Measurements from ENCODE around the gene CATSPERE. TPM values are rescaled to one million over a fixed set of nuclear protein-coding genes. Genes with fewer than 3 reads are reported as not detected.

Gene CATSPERE
- total RNA-seq, 1 experiment from 2014 or later, result 0.14 TPM

DNA sequence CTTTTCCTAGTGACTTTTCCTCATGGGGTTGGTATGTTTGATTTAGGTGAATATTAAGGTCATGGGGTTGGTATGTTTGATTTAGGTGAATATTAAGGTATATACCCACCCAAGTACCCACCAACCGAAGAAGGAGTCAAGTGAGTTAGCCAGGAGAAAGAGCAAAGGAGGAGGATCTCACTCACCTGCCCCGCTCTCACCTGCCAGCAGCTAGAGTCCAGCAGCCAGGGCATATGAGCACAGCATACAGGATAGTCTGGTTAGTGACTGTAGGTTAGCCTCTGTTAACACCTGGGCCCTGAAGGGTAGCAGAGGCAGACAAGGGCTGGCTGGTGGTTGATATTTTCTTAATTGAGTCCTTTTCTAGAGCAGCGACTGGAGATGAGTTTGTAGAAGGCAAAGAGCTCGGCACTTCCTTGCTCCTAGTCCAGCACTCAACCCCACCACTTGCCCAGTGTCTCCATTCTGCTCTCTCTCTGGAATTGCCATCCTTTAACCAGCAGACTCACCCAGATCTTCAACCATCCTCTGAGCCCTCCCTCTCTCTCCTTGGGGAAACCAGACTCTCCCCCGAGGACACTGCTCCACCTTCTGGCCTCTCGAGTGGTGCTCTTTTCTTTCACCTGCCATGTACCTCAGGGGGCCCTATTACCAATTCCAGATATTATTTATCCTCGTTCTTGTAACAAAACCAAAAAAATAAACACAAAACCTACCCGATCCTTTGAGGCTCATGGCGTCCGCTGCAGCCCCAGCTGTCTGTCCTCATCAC, 175.6 kb downstream of the CATSPERE start:
- BruUV-seq (replicated peaks), result no TSS peak
- DNase-seq, result no peak
- no peaks in the 10 kb centered on the region for H3K36me3 Mint-ChIP-seq (ENCODE audit: insufficient read depth, unreplicated experiment)

DNA sequence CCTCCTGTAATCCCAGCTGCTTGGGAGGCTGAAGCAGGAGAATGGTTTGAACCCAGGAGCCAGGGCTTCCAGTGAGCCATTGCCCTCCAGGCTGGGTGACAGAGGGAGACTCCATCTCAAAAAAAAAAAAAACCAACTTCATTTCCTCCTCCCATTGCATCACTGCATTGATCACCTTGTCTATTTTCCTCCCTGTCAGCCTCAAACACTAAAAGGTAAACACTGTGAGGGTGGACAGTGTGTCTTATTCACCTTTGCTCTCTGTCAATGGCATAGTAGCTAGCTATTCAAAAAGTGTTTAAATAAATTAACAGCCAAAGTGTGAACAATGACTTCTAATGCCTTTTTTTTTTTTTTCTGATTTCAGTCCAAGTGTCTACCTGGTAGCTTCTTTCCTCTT, 178.5 kb downstream of the CATSPERE start:
- no peaks in the 10 kb centered on the region for H3K27me3 ChIP-seq (replicated peaks; ENCODE audit: control insufficient read depth, insufficient read depth, low read length)
- no TSS peak for BruUV-seq (replicated peaks)
- peaks cover 7% of the 10 kb centered on the region; the same call in 1 of the 2 replicates for H3K9me3 ChIP-seq
- peaks cover 14% of the 10 kb centered on the region for H3K9me3 Mint-ChIP-seq (ENCODE audit: unreplicated experiment)
- no peaks in the 10 kb centered on the region for H3K4me1 ChIP-seq
- ChIA-PET CTCF (interaction anchor here (0.6 kb wide), 1 partner anchor 152 kb away, joined by 3 read pairs; no protein-coding TSS in a partner anchor), POLR2A (no interaction called here)
- H3K27me3 Mint-ChIP-seq (ENCODE audit: insufficient read depth, unreplicated experiment), result no peaks in the 10 kb centered on the region
- no peak for DNase-seq
- H3K4me3 ChIP-seq (ENCODE audit: low read depth, low read length), result no peak overlapping the region
- H3K27ac Mint-ChIP-seq (ENCODE audit: unreplicated experiment), result no peak overlapping the region
- H3K36me3 Mint-ChIP-seq (ENCODE audit: insufficient read depth, unreplicated experiment), result no peaks in the 10 kb centered on the region
- H3K4me3 Mint-ChIP-seq (ENCODE audit: unreplicated experiment), result no peak overlapping the region
- H3K36me3 ChIP-seq (ENCODE audit: control insufficient read depth, insufficient read depth, low read length), result no peaks in the 10 kb centered on the region
- TF ChIP-seq, protein P1, sequence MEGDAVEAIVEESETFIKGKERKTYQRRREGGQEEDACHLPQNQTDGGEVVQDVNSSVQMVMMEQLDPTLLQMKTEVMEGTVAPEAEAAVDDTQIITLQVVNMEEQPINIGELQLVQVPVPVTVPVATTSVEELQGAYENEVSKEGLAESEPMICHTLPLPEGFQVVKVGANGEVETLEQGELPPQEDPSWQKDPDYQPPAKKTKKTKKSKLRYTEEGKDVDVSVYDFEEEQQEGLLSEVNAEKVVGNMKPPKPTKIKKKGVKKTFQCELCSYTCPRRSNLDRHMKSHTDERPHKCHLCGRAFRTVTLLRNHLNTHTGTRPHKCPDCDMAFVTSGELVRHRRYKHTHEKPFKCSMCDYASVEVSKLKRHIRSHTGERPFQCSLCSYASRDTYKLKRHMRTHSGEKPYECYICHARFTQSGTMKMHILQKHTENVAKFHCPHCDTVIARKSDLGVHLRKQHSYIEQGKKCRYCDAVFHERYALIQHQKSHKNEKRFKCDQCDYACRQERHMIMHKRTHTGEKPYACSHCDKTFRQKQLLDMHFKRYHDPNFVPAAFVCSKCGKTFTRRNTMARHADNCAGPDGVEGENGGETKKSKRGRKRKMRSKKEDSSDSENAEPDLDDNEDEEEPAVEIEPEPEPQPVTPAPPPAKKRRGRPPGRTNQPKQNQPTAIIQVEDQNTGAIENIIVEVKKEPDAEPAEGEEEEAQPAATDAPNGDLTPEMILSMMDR (IDR thresholded peaks at IDR 0.05; ENCODE audit: insufficient read depth in 1 of 2, low read depth in 1 of 2, low read length in 1 of 2, severe bottlenecking in 1 of 2, unreplicated experiment in 1 of 2), result no peak
- intact Hi-C loops (cut with micrococcal nuclease; ENCODE audit: unreplicated experiment), result no loop called here
- no peaks in the 10 kb centered on the region for H3K4me1 Mint-ChIP-seq (ENCODE audit: low read depth, unreplicated experiment)

More for the DNA sequence above, 175.6 kb downstream of the CATSPERE start:
- H3K4me3 ChIP-seq (ENCODE audit: low read depth, low read length), result no peak overlapping the region
- no peaks in the 10 kb centered on the region for H3K27me3 Mint-ChIP-seq (ENCODE audit: insufficient read depth, unreplicated experiment)
- no peaks in the 10 kb centered on the region for H3K4me1 Mint-ChIP-seq (ENCODE audit: low read depth, unreplicated experiment)
- peaks cover 3% of the 10 kb centered on the region for H3K9me3 ChIP-seq
- CTCF ChIA-PET, result no interaction called here
- H3K4me3 Mint-ChIP-seq (ENCODE audit: unreplicated experiment), result no peak overlapping the region
- intact Hi-C loops (cut with micrococcal nuclease; ENCODE audit: unreplicated experiment), result loop anchor here (2.0 kb wide), 1 partner anchor 34 kb away; no protein-coding TSS in a partner anchor
- H3K4me1 ChIP-seq, result no peaks in the 10 kb centered on the region
- POLR2A ChIA-PET, result no interaction called here
- H3K27me3 ChIP-seq (replicated peaks; ENCODE audit: control insufficient read depth, insufficient read depth, low read length), result no peaks in the 10 kb centered on the region
- no peak overlapping the region for H3K27ac Mint-ChIP-seq (ENCODE audit: unreplicated experiment)
- H3K36me3 ChIP-seq (ENCODE audit: control insufficient read depth, insufficient read depth, low read length), result no peaks in the 10 kb centered on the region
- TF ChIP-seq, protein P1 (IDR thresholded peaks at IDR 0.05; ENCODE audit: insufficient read depth in 1 of 2, low read depth in 1 of 2, low read length in 1 of 2, severe bottlenecking in 1 of 2, unreplicated experiment in 1 of 2), result peak in 1 of 2 experiments; percentile 34
- H3K9me3 Mint-ChIP-seq (ENCODE audit: unreplicated experiment), result no peaks in the 10 kb centered on the region

DNA sequence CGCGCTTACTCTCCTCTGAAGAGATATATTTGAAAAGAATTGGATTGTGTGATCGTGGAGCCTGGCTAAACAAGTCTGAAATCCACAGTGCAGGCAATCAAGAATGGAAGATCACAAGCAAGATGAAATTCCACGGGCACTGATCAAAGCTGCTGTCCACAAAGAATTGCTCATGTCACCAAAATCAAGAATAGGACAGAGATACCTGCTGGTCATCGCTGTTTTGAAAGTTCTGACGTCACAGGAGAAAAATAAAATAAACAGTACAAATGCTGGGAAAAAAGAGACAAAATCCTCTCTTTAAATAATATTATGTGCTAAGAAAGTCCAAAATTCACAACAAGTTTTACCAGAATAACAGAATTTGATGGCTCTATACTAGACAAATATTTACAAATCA, 179.8 kb downstream of the CATSPERE start:
- no peak for DNase-seq
- Mint-ChIP-seq H3K4me3 (ENCODE audit: unreplicated experiment) (no peak overlapping the region), H3K9me3 (ENCODE audit: unreplicated experiment) (peaks cover 14% of the 10 kb centered on the region), H3K27me3 (ENCODE audit: insufficient read depth, unreplicated experiment) (no peaks in the 10 kb centered on the region), H3K4me1 (ENCODE audit: low read depth, unreplicated experiment) (no peaks in the 10 kb centered on the region), H3K27ac (ENCODE audit: unreplicated experiment) (no peak overlapping the region), H3K36me3 (ENCODE audit: insufficient read depth, unreplicated experiment) (no peaks in the 10 kb centered on the region)
- intact Hi-C loops (cut with micrococcal nuclease; ENCODE audit: unreplicated experiment), result no loop called here
- TF ChIP-seq, protein P1 (IDR thresholded peaks at IDR 0.05; ENCODE audit: insufficient read depth in 1 of 2, low read depth in 1 of 2, low read length in 1 of 2, severe bottlenecking in 1 of 2, unreplicated experiment in 1 of 2), result no peak
- Histone ChIP-seq H3K4me1 (no peaks in the 10 kb centered on the region), H3K36me3 (ENCODE audit: control insufficient read depth, insufficient read depth, low read length) (no peaks in the 10 kb centered on the region), H3K4me3 (ENCODE audit: low read depth, low read length) (no peak overlapping the region), H3K27me3 (replicated peaks; ENCODE audit: control insufficient read depth, insufficient read depth, low read length) (no peaks in the 10 kb centered on the region), H3K9me3 (peaks cover 7% of the 10 kb centered on the region; the same call in 1 of the 2 replicates)
- BruUV-seq (replicated peaks), result no TSS peak
- ChIA-PET CTCF (no interaction called here), POLR2A (no interaction called here)
